HepG2 (cell line): ENCODE measurements around the gene ABCC9. TPM values are rescaled to one million over a fixed set of nuclear protein-coding genes. Genes with fewer than 3 reads are reported as not detected.

Source experiments
- HOXA3 ChIP-seq: sonication (generic); formaldehyde crosslinking; IDR thresholded peaks from 2 replicates; pipeline ENCODE4 v1.5.0; 2020; ENCODE audit warnings: missing genetic modification reagents
- MTA3 ChIP-seq: sonication (generic); formaldehyde crosslinking; IDR thresholded peaks from 2 replicates; pipeline ENCODE4 v1.4.0; 2020; ENCODE audit warnings: missing genetic modification reagents
- NR1H2 ChIP-seq: sonication (generic); formaldehyde crosslinking; IDR thresholded peaks from 2 replicates; pipeline ENCODE4 v1.8.1; 2022; ENCODE audit warnings: low read depth, missing genetic modification reagents, borderline replicate concordance
- SIN3A ChIP-seq: IDR thresholded peaks from 2 replicates; pipeline ENCODE4 v1.6.1; 2011; ENCODE audit warnings: low read depth, mild to moderate bottlenecking, control low read depth, low read length, borderline replicate concordance
- ZEB1 ChIP-seq: IDR thresholded peaks from 2 replicates; pipeline ENCODE4 v1.6.1; 2012; ENCODE audit warnings: mild to moderate bottlenecking, low read depth, inconsistent platforms; ENCODE audit not compliant: insufficient replicate concordance
- ZNF160 ChIP-seq: sonication (generic); formaldehyde crosslinking; IDR thresholded peaks from 2 replicates; pipeline ENCODE4 v1.8.0; 2022; ENCODE audit warnings: mild to moderate bottlenecking, inconsistent platforms, missing genetic modification reagents
- ZNF746 ChIP-seq: sonication (generic); formaldehyde crosslinking; IDR thresholded peaks from 2 replicates; pipeline ENCODE4 v1.8.0; 2022; ENCODE audit warnings: mild to moderate bottlenecking, missing genetic modification reagents
- polyA plus RNA-seq, 8 experiments: library from polyadenylated mRNA; depleted of rRNA in 3 of 8; stranded (reverse) in 7 of 8; unstranded in 1 of 8; fragments of >200 nt; fragmentation: Illumina TruSeq in 4 of 8; extraction: Trizol in 4 of 8; gene quantifications; 2 replicates each; pipeline versions ENCODE4 v1.2.1 to v1.2.3, GENCODE V29; 2011 to 2016; ENCODE audit warnings: low read depth in 4 of 8, missing spikeins in 1 of 8, mixed read lengths in 1 of 8; ENCODE audit not compliant: insufficient read depth in 1 of 8
- total RNA-seq, 5 experiments: library from RNA; depleted of rRNA; stranded (reverse); fragments of >200 nt; fragmentation: Illumina TruSeq; extraction: Trizol; gene quantifications; 2 replicates each; pipeline ENCODE4 v1.2.3, GENCODE V29; 2016; ENCODE audit warnings: low read depth in 1 of 5
- TF ChIP-seq, protein P1 (sequence below): sonication (generic); formaldehyde crosslinking; IDR thresholded peaks from 2 replicates; pipeline ENCODE4 v1.4.0; 2020; ENCODE audit warnings: missing genetic modification reagents, borderline replicate concordance
- TF ChIP-seq, protein P2 (sequence below): sonication (generic); formaldehyde crosslinking; IDR thresholded peaks from 2 replicates; pipeline ENCODE4 v1.4.0; 2020; ENCODE audit warnings: missing genetic modification reagents

Gene ABCC9
- total and polyA plus RNA-seq, 2 of the 13 experiments (the other 11 are each of a cell fraction or from before 2014, with no cell fraction given), result not detected

DNA sequence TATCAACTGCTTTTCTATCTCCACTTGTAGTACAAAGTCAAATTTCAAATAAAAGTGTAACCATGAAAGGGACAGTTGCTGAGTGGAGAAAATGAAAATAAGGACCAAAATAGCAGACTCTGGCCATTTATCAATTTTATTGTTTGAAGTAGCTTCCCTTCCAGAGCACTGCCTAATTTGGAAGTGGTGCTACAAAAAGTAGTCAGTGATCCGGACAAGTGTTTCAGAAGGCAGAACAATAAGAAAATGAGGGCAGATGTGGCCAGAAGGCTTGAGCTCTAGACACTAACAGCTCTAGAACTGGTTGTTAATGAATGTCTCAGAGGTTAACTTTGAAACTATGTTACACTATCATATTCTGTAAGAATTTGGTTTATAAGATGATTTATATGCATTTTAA is 48.9 kb downstream of the ABCC9 start (continued):
- TF ChIP-seq, protein P1, sequence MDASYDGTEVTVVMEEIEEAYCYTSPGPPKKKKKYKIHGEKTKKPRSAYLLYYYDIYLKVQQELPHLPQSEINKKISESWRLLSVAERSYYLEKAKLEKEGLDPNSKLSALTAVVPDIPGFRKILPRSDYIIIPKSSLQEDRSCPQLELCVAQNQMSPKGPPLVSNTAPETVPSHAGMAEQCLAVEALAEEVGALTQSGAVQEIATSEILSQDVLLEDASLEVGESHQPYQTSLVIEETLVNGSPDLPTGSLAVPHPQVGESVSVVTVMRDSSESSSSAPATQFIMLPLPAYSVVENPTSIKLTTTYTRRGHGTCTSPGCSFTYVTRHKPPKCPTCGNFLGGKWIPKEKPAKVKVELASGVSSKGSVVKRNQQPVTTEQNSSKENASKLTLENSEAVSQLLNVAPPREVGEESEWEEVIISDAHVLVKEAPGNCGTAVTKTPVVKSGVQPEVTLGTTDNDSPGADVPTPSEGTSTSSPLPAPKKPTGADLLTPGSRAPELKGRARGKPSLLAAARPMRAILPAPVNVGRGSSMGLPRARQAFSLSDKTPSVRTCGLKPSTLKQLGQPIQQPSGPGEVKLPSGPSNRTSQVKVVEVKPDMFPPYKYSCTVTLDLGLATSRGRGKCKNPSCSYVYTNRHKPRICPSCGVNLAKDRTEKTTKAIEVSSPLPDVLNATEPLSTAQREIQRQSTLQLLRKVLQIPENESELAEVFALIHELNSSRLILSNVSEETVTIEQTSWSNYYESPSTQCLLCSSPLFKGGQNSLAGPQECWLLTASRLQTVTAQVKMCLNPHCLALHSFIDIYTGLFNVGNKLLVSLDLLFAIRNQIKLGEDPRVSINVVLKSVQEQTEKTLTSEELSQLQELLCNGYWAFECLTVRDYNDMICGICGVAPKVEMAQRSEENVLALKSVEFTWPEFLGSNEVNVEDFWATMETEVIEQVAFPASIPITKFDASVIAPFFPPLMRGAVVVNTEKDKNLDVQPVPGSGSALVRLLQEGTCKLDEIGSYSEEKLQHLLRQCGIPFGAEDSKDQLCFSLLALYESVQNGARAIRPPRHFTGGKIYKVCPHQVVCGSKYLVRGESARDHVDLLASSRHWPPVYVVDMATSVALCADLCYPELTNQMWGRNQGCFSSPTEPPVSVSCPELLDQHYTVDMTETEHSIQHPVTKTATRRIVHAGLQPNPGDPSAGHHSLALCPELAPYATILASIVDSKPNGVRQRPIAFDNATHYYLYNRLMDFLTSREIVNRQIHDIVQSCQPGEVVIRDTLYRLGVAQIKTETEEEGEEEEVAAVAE (CRISPR knock-in tag), result no peak
- TF ChIP-seq NR1H2 (CRISPR knock-in tag) (no peak), ZNF160 (CRISPR knock-in tag) (no peak), SIN3A (no peak), ZNF746 (CRISPR knock-in tag) (no peak), MTA3 (no peak), ZEB1 (no peak), HOXA3 (CRISPR knock-in tag) (no peak)
- TF ChIP-seq, protein P2, sequence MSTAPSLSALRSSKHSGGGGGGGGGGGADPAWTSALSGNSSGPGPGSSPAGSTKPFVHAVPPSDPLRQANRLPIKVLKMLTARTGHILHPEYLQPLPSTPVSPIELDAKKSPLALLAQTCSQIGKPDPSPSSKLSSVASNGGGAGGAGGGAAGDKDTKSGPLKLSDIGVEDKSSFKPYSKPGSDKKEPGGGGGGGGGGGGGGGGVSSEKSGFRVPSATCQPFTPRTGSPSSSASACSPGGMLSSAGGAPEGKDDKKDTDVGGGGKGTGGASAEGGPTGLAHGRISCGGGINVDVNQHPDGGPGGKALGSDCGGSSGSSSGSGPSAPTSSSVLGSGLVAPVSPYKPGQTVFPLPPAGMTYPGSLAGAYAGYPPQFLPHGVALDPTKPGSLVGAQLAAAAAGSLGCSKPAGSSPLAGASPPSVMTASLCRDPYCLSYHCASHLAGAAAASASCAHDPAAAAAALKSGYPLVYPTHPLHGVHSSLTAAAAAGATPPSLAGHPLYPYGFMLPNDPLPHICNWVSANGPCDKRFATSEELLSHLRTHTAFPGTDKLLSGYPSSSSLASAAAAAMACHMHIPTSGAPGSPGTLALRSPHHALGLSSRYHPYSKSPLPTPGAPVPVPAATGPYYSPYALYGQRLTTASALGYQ (CRISPR knock-in tag), result no peak
